Cardiac fibroblast (primary cell): ENCODE results near the gene LHFPL2.

Experiments used
- DNase-seq, 2 donors: peaks; one replicate each; pipeline versions ENCODE4 v3.0.0 to v3.0.0-alpha.2; 2010; ENCODE audit warnings: low read depth in 2 of 2
- H3K4me3 ChIP-seq, 2 donors: replicated peaks in 1 of 2; 1 replicate in 1 of 2; 2 replicates in 1 of 2; pipeline ENCODE4 v1.5.1; 2011; ENCODE audit warnings: low read depth in 2 of 2, low read length in 2 of 2, mild to moderate bottlenecking in 2 of 2, moderate library complexity in 1 of 2
- TF ChIP-seq, protein P1 (sequence below): IDR thresholded peaks from one replicate; pipeline ENCODE4 v1.5.1; 2011; ENCODE audit warnings: low read depth, mild to moderate bottlenecking, low read length, inconsistent platforms

Gene LHFPL2

DNA sequence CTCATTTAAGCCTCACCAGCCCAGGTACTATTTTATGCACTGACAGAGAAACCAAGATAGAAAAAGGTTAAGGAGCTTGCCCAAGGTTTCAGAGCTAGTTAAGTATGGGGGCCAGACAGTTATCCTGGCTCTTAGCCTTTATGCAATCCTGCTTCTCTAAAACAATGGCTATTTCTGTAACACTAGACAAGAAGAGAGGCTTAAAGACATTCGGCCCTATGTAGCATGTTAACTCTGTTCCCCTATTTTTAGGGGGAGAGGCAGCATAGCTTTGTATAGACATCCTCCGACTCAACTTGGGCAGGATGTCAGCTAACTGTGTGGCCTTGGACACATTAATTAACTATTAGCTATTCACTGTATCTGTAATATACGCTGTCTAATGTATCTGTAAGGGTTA, 54.6 kb downstream of the LHFPL2 start:
- TF ChIP-seq, protein P1, sequence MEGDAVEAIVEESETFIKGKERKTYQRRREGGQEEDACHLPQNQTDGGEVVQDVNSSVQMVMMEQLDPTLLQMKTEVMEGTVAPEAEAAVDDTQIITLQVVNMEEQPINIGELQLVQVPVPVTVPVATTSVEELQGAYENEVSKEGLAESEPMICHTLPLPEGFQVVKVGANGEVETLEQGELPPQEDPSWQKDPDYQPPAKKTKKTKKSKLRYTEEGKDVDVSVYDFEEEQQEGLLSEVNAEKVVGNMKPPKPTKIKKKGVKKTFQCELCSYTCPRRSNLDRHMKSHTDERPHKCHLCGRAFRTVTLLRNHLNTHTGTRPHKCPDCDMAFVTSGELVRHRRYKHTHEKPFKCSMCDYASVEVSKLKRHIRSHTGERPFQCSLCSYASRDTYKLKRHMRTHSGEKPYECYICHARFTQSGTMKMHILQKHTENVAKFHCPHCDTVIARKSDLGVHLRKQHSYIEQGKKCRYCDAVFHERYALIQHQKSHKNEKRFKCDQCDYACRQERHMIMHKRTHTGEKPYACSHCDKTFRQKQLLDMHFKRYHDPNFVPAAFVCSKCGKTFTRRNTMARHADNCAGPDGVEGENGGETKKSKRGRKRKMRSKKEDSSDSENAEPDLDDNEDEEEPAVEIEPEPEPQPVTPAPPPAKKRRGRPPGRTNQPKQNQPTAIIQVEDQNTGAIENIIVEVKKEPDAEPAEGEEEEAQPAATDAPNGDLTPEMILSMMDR: no peak
- no peak overlapping the region for H3K4me3 ChIP-seq
- peak in 1 of 2 donors; percentile 11 for DNase-seq

DNA sequence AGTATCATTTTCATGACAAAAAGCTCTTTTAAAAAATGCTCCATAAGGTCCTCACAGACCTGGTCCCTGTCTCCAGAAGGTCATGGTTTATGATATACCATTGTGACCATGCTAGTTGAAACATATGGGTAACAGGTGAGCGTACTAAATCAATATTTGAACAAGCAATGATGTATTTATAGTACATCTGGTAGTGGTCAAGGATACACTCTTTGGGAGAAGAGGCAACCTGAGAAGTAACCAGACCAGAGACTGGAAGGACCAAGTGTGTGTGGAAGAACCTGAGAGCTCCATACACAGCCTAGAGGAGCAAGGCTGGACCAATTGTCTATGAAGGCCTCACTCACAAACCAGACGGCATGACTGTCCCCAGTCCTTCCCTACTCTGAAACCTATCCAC, 55.1 kb downstream of the LHFPL2 start:
- DNase-seq: peak in 1 of 2 donors; percentile 15
- TF ChIP-seq, protein P1: no peak
- no peak overlapping the region for H3K4me3 ChIP-seq

GRCh38 chr5:78592735-78593386, 55.7 kb downstream of the LHFPL2 start:
- no peak overlapping the region for H3K4me3 ChIP-seq
- TF ChIP-seq, protein P1: no peak
- peak; percentile 38 to 53 for DNase-seq

- peak; percentile 30 to 58 for DNase-seq
- TF ChIP-seq, protein P1: no peak
Observed at GRCh38 chr5:78591972-78592700, 56.4 kb downstream of the LHFPL2 start.

DNA sequence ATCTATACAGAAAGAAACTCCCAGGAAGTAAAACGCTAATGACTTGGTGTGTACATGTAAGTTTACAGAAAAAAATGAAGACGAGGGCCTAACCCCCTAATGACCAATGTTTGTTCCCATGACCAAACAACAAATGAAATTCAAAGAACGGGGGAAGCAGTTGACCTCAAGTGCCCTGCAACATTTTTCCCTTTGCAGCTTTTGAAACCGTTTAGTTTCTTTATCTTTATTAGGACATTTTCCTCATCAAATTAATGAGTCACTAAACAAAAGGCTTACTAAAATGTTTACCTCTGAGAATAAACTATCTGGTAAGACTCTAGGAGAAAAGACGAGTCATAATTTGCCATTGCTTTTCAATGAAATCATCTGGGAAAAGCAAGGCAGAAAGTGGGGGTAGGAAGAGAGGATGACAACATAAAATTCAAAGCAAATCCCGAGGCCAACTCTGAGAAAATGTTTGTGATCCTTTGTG, 57.4 kb downstream of the LHFPL2 start:
- DNase-seq: peak; percentile 75 to 94
- H3K4me3 ChIP-seq: no peak overlapping the region
- TF ChIP-seq, protein P1: no peak

More at GRCh38 chr5:78591972-78592700, 56.4 kb downstream of the LHFPL2 start:
- H3K4me3 ChIP-seq: no peak overlapping the region

GRCh38 chr5:78589923-78590322, 58.6 kb downstream of the LHFPL2 start:
- no peak overlapping the region for H3K4me3 ChIP-seq
- peak in 1 of 2 donors; percentile 27 for DNase-seq
- TF ChIP-seq, protein P1: no peak
